ENCODE data around the gene ELMOD1. TPM values are rescaled to one million over a fixed set of nuclear protein-coding genes. Genes with fewer than 3 reads are reported as not detected.
A peak's percentile ranks its signal among the peaks of the same experiment; 100 is the strongest.

The ELMOD1 gene
- total and polyA plus RNA-seq, 2 experiments from 2014 or later, result 1.2 to 1.6 TPM

- Histone ChIP-seq H2AFZ (no peak overlapping the region), H4K20me1 (replicated peaks; ENCODE audit: insufficient read depth) (no peaks in the 10 kb centered on the region), H3K27ac (ENCODE audit: low read depth) (no peak overlapping the region), H3K4me3 (no peak overlapping the region), H3K27me3 (ENCODE audit: insufficient read depth) (peaks cover 15% of the 10 kb centered on the region), H3K4me2 (peak overlapping the region; percentile 31; the same call in 1 of the 2 replicates), H3F3A (replicated peaks; ENCODE audit: low read depth) (no peaks in the 10 kb centered on the region), H3K9me2 (ENCODE audit: insufficient read depth) (no peaks in the 10 kb centered on the region), H3K79me2 (replicated peaks; ENCODE audit: insufficient read depth) (no peaks in the 10 kb centered on the region), H3K4me1 (ENCODE audit: insufficient read depth) (peaks cover 19% of the 10 kb centered on the region), H3K36me3 (ENCODE audit: insufficient read depth) (no peaks in the 10 kb centered on the region)
- peaks cover 13% of the 10 kb centered on the region for H3K4me1 Mint-ChIP-seq
- no peaks in the 10 kb centered on the region for H3K36me3 Mint-ChIP-seq (ENCODE audit: low read depth)
- no peaks in the 10 kb centered on the region for H3K9me3 Mint-ChIP-seq
- H3K27ac Mint-ChIP-seq, result no peak overlapping the region
- DNase-seq (ENCODE audit: low spot score), result no peak
- ATAC-seq, result no peak
- H3K4me3 Mint-ChIP-seq, result no peak overlapping the region
- TF ChIP-seq EZH2phosphoT487 (IDR thresholded peaks at IDR 0.05; ENCODE audit: unreplicated experiment) (no peak), ETS1 (IDR thresholded peaks at IDR 0.05) (no peak), STAT1 (IDR thresholded peaks at IDR 0.05; ENCODE audit: unreplicated experiment) (no peak), CTCF (conservative IDR thresholded peaks at IDR 0.05; ENCODE audit: low read depth in 2 of 2) (no peak), ZNF462 (CRISPR knock-in tag; IDR thresholded peaks at IDR 0.05) (no peak), NANOG (IDR thresholded peaks at IDR 0.05; ENCODE audit: borderline replicate concordance) (no peak), REST (IDR thresholded peaks at IDR 0.05; ENCODE audit: unreplicated experiment) (no peak), ZNF331 (CRISPR knock-in tag; IDR thresholded peaks at IDR 0.05; ENCODE audit: low read depth) (no peak), EZH2 (IDR thresholded peaks at IDR 0.05; ENCODE audit: low read depth, unreplicated experiment) (no peak), JUNB (IDR thresholded peaks at IDR 0.05; ENCODE audit: unreplicated experiment) (no peak), ZNF114 (CRISPR knock-in tag; IDR thresholded peaks at IDR 0.05) (no peak), POLR2AphosphoS5 (IDR thresholded peaks at IDR 0.05; ENCODE audit: low read depth) (no peak), CREB1 (CRISPR knock-in tag; IDR thresholded peaks at IDR 0.05; ENCODE audit: low read depth) (no peak)
- peaks cover 3% of the 10 kb centered on the region for H3K27me3 Mint-ChIP-seq (ENCODE audit: insufficient read depth, low read depth, poor library complexity)
These were observed 116.3 kb downstream of the ELMOD1 start for GRCh38 chr11:107707215-107707671.

Measured in GM23338 (cell line).